ENCODE data around the gene METTL2B. TPM values are rescaled to one million over a fixed set of nuclear protein-coding genes. Genes with fewer than 3 reads are reported as not detected.
"Not testable (repeated sequence)": the region's sequence is repeated elsewhere in the genome, so short reads cannot be mapped to it uniquely, and the experiment has no call there.

The METTL2B gene
- total RNA-seq, 5 donors from 2014 or later (not counting 1 experiment from before 2014, with no cell fraction given): 17.7 to 29.9 (median 26.1) TPM

DNA sequence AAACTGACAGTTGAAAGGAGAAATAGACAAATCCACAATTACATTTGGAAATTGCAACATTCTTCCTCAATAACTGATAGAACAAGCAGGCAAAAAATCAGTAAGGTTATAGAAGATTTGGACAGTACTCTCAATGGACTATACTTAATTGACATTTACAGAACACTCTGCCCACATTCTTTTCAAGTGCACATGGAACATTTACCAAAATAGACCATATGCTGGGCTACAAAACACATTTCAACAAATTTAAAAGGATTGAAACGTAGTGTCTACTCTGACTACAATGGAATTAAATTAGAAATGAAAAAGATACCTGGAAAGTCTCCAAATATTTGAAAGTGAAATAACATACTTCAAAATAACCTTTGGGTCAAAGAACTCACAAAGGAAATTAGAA lies 77.8 kb downstream of the METTL2B start:
- WGBS (ENCODE audit: insufficient coverage): no CpG with 5 or more reads among the region's 1 CpG
- H3K36me3 Mint-ChIP-seq; H3K9me3 Mint-ChIP-seq; ATAC-seq (replicated peaks in 1 of 4); H3K4me1 ChIP-seq (ENCODE audit: control insufficient read depth in 1 of 2, extremely low read depth in 1 of 2, insufficient read depth in 2 of 2, low read length in 2 of 2); H3K9me3 ChIP-seq; H3K4me3 ChIP-seq (ENCODE audit: control insufficient read depth in 1 of 2, extremely low read depth in 1 of 2, low read length in 1 of 2); H3K27ac Mint-ChIP-seq; H3K27ac ChIP-seq (ENCODE audit: low read length); CTCF ChIA-PET; H3K27me3 ChIP-seq (replicated peaks in 1 of 2; ENCODE audit: control insufficient read depth in 2 of 2, extremely low read depth in 1 of 2, insufficient read depth in 2 of 2, low read length in 1 of 2); POLR2A ChIA-PET; H3K27me3 Mint-ChIP-seq; H3K4me3 Mint-ChIP-seq; H3K36me3 ChIP-seq (ENCODE audit: control insufficient read depth in 2 of 2, extremely low read depth in 1 of 2, insufficient read depth in 1 of 2, low read length in 1 of 2); DNase-seq: not testable (repeated sequence)
- H3K4me1 Mint-ChIP-seq: peaks cover 12 to 19% (median 13%) of the 10 kb centered on the region in 3 donors

Other genes with a start within 250 kb of the METTL2B start
- not detected for gene LEP, start 235.5 kb upstream of the METTL2B start, total RNA-seq
- 10 to 100 TPM; 27.3 to 54.3 (median 41.9) TPM for gene RBM28, start 132.8 kb upstream of the METTL2B start, total RNA-seq
- gene PRRT4, start 115.1 kb upstream of the METTL2B start, total RNA-seq: 1 to 10 TPM in 1 of 5 donors, under 1 TPM in 4; 0.15 to 1.1 (median 0.65) TPM
- 10 to 100 TPM; 39.9 to 73.3 (median 65.6) TPM for gene IMPDH1, start 66.8 kb upstream of the METTL2B start, total RNA-seq
- gene HILPDA, start 20.9 kb upstream of the METTL2B start, total RNA-seq: 1 to 10 TPM; 2.0 to 4.8 (median 3.3) TPM
- 1 to 10 TPM; 1.4 to 3.7 (median 3.2) TPM for gene GARIN1A, start 195.5 kb downstream of the METTL2B start, total RNA-seq